Neural cell (in vitro differentiated cells): ENCODE results near the gene REEP1. TPM values are rescaled to one million over a fixed set of nuclear protein-coding genes. Genes with fewer than 3 reads are reported as not detected.
A peak's percentile ranks its signal among the peaks of the same experiment; 100 is the strongest.

Source experiments
- H2AFZ ChIP-seq: fragments of 200-600, 300-800 bp; sonication (generic), shearing (Covaris generic); 2 replicates; pipeline ENCODE4 v1.6.0; 2014; ENCODE audit warnings: low read depth, mild to moderate bottlenecking, antibody characterized with exemption, low read length, moderate library complexity
- H3F3A ChIP-seq: fragments of 200-600 bp; shearing (Covaris generic); 2 replicates; pipeline ENCODE4 v1.6.1; 2016; ENCODE audit warnings: mild to moderate bottlenecking, moderate library complexity, mixed read lengths, antibody characterized with exemption, low read length; ENCODE audit not compliant: insufficient read depth, poor library complexity, severe bottlenecking
- H3K27ac ChIP-seq: fragments of 200-600, 300-800 bp; sonication (generic), shearing (Covaris generic); 2 replicates; pipeline ENCODE4 v1.5.1; 2014; ENCODE audit warnings: mild to moderate bottlenecking, low read length, moderate library complexity
- H3K27me3 ChIP-seq: fragments of 300-800, 200-600 bp; sonication (generic), shearing (Covaris generic); 2 replicates; pipeline ENCODE4 v1.6.0; 2014; ENCODE audit warnings: mild to moderate bottlenecking, low read depth, low read length, moderate library complexity; ENCODE audit not compliant: insufficient read depth
- H3K36me3 ChIP-seq: fragments of 300-800, 200-600 bp; sonication (generic), shearing (Covaris generic); 2 replicates; pipeline ENCODE4 v1.5.1; 2014; ENCODE audit warnings: mild to moderate bottlenecking, antibody characterized with exemption, low read length, moderate library complexity; ENCODE audit not compliant: insufficient read depth
- H3K4me2 ChIP-seq: fragments of 300-800, 200-600 bp; sonication (generic), shearing (Covaris generic); 2 replicates; pipeline ENCODE4 v1.6.0; 2014; ENCODE audit warnings: mild to moderate bottlenecking, low read length
- H3K4me3 ChIP-seq: fragments of 300-800, 200-600 bp; sonication (generic), shearing (Covaris generic); 2 replicates; pipeline ENCODE4 v1.5.1; 2014; ENCODE audit warnings: mild to moderate bottlenecking, low read length, moderate library complexity
- H3K79me2 ChIP-seq: fragments of 200-600 bp; shearing (Covaris generic); replicated peaks from 2 replicates; pipeline ENCODE4 v1.6.0; 2014; ENCODE audit warnings: mild to moderate bottlenecking, low read length, moderate library complexity; ENCODE audit not compliant: insufficient read depth
- H3K9ac ChIP-seq: fragments of 300-800, 200-600 bp; sonication (generic), shearing (Covaris generic); 2 replicates; pipeline ENCODE4 v1.6.1; 2016; ENCODE audit warnings: mild to moderate bottlenecking, low read length, mixed read lengths
- H3K9me2 ChIP-seq: fragments of 200-600 bp; shearing (Covaris generic); 2 replicates; pipeline ENCODE4 v1.6.1; 2016; ENCODE audit warnings: mild to moderate bottlenecking, low read length, mixed read lengths; ENCODE audit not compliant: insufficient read depth
- H3K9me3 ChIP-seq: fragments of 200-600, 300-800 bp; sonication (generic), shearing (Covaris generic); 2 replicates; pipeline ENCODE4 v1.6.1; 2016; ENCODE audit warnings: mild to moderate bottlenecking, mixed run types, low read length, moderate library complexity, mixed read lengths
- H4K20me1 ChIP-seq: fragments of 200-600 bp; shearing (Covaris generic); 2 replicates; pipeline ENCODE4 v1.6.1; 2016; ENCODE audit warnings: mild to moderate bottlenecking, mixed run types; ENCODE audit not compliant: insufficient read depth
- EP300 ChIP-seq: fragments of 450-650 bp; conservative IDR thresholded peaks from 2 replicates; pipeline ENCODE4 v1.6.1; 2014; ENCODE audit warnings: antibody characterized with exemption, mild to moderate bottlenecking, moderate library complexity; ENCODE audit not compliant: poor library complexity, severe bottlenecking
- EZH2 ChIP-seq: fragments of 200-600, 300-800 bp; shearing (Covaris generic), sonication (generic); IDR thresholded peaks from 2 replicates; pipeline ENCODE4 v1.6.1; 2014; ENCODE audit warnings: antibody characterized with exemption, low read length, borderline replicate concordance, mild to moderate bottlenecking; ENCODE audit not compliant: insufficient read depth, poor library complexity, severe bottlenecking
- MXI1 ChIP-seq: fragments of 450-650 bp; conservative IDR thresholded peaks from 2 replicates; pipeline ENCODE4 v1.6.1; 2014; ENCODE audit warnings: antibody characterized with exemption, mild to moderate bottlenecking; ENCODE audit not compliant: poor library complexity, severe bottlenecking
- POLR2AphosphoS5 ChIP-seq: IDR thresholded peaks from 2 replicates; pipeline ENCODE4 v1.6.1; 2012
- RAD21 ChIP-seq: fragments of 450-650 bp; conservative IDR thresholded peaks from 2 replicates; pipeline ENCODE4 v1.6.1; 2014; ENCODE audit warnings: antibody characterized with exemption, mild to moderate bottlenecking, moderate library complexity
- SMC3 ChIP-seq: fragments of 450-650 bp; conservative IDR thresholded peaks from 2 replicates; pipeline ENCODE4 v1.6.1; 2014; ENCODE audit warnings: antibody characterized with exemption, mild to moderate bottlenecking, moderate library complexity; ENCODE audit not compliant: poor library complexity
- TAF1 ChIP-seq: IDR thresholded peaks from 2 replicates; pipeline ENCODE4 v1.6.1; 2012; ENCODE audit warnings: low read depth
- polyA plus RNA-seq: library from polyadenylated mRNA; depleted of rRNA; stranded (reverse); fragments of >200 nt; gene quantifications from 2 replicates; pipeline ENCODE4 v1.2.3, GENCODE V29; 2014
- TF ChIP-seq, protein P1 (sequence below): IDR thresholded peaks from 2 replicates; pipeline ENCODE4 v1.6.1; 2012; ENCODE audit warnings: borderline replicate concordance
- TF ChIP-seq, protein P2 (sequence below): fragments of 450-650 bp; IDR thresholded peaks from 2 replicates; pipeline ENCODE4 v1.5.1; 2014; ENCODE audit warnings: antibody characterized with exemption, mild to moderate bottlenecking, moderate library complexity; ENCODE audit not compliant: poor library complexity, severe bottlenecking

REEP1 gene
- polyA plus RNA-seq, 1 donor from 2014 or later: 121 TPM

DNA sequence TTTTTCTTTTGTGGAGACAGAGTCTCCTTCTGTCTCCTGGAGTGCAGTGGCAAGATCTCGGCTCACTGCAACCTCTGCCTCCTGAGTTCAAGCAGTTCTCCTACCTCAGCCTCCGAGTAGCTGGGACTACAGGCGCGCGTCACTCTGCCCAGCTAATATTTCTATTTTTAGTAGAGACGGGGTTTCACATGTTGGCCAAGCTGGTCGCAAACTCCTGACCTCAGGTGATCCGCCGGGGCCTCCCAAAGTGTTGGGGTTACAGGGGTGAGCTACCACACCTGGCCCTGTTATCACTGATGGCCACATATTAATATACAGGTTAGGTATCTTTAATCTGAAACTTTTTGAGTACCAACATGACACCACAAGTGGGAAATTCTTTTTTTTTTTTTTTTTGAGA lies 134.7 kb downstream of the REEP1 start:
- H3K4me2 ChIP-seq: no peak overlapping the region

DNA sequence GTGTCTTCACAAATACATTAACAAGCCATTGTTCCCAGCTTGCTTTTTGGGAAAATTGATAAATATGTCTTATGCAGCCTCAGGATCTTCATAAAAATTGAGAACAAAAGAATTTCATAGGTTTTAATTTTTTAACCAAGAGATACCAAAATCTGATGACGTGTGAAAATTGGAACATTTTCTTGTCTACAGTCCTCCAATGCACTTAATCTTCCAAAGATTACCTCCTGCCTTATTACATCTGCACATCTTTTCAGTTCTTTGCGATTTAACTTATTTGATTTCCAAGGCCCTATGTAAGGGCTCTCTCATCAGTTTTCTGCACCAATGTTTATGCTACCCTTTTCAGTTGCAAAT lies 135.1 kb downstream of the REEP1 start:
- Histone ChIP-seq H3K9ac (no peak overlapping the region), H4K20me1 (no peaks in the 10 kb centered on the region), H3K9me3 (no peaks in the 10 kb centered on the region), H3K36me3 (no peaks in the 10 kb centered on the region), H3K9me2 (no peaks in the 10 kb centered on the region), H3K79me2 (peaks cover 11% of the 10 kb centered on the region), H3K4me2 (no peak overlapping the region), H3K27me3 (no peaks in the 10 kb centered on the region), H2AFZ (no peak overlapping the region), H3K4me3 (peak overlapping the region; percentile 25), H3K27ac (no peak overlapping the region), H3F3A (no peaks in the 10 kb centered on the region)
- TF ChIP-seq MXI1 (no peak), RAD21 (no peak), EZH2 (no peak), EP300 (no peak), SMC3 (no peak), POLR2AphosphoS5 (no peak), TAF1 (no peak)
- TF ChIP-seq, protein P1, sequence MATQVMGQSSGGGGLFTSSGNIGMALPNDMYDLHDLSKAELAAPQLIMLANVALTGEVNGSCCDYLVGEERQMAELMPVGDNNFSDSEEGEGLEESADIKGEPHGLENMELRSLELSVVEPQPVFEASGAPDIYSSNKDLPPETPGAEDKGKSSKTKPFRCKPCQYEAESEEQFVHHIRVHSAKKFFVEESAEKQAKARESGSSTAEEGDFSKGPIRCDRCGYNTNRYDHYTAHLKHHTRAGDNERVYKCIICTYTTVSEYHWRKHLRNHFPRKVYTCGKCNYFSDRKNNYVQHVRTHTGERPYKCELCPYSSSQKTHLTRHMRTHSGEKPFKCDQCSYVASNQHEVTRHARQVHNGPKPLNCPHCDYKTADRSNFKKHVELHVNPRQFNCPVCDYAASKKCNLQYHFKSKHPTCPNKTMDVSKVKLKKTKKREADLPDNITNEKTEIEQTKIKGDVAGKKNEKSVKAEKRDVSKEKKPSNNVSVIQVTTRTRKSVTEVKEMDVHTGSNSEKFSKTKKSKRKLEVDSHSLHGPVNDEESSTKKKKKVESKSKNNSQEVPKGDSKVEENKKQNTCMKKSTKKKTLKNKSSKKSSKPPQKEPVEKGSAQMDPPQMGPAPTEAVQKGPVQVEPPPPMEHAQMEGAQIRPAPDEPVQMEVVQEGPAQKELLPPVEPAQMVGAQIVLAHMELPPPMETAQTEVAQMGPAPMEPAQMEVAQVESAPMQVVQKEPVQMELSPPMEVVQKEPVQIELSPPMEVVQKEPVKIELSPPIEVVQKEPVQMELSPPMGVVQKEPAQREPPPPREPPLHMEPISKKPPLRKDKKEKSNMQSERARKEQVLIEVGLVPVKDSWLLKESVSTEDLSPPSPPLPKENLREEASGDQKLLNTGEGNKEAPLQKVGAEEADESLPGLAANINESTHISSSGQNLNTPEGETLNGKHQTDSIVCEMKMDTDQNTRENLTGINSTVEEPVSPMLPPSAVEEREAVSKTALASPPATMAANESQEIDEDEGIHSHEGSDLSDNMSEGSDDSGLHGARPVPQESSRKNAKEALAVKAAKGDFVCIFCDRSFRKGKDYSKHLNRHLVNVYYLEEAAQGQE: no peak
- TF ChIP-seq, protein P2, sequence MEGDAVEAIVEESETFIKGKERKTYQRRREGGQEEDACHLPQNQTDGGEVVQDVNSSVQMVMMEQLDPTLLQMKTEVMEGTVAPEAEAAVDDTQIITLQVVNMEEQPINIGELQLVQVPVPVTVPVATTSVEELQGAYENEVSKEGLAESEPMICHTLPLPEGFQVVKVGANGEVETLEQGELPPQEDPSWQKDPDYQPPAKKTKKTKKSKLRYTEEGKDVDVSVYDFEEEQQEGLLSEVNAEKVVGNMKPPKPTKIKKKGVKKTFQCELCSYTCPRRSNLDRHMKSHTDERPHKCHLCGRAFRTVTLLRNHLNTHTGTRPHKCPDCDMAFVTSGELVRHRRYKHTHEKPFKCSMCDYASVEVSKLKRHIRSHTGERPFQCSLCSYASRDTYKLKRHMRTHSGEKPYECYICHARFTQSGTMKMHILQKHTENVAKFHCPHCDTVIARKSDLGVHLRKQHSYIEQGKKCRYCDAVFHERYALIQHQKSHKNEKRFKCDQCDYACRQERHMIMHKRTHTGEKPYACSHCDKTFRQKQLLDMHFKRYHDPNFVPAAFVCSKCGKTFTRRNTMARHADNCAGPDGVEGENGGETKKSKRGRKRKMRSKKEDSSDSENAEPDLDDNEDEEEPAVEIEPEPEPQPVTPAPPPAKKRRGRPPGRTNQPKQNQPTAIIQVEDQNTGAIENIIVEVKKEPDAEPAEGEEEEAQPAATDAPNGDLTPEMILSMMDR: no peak

More for the DNA sequence above, 134.7 kb downstream of the REEP1 start:
- no peaks in the 10 kb centered on the region for H3K9me2 ChIP-seq
- H3F3A ChIP-seq: no peaks in the 10 kb centered on the region
- no peaks in the 10 kb centered on the region for H3K9me3 ChIP-seq
- no peaks in the 10 kb centered on the region for H3K36me3 ChIP-seq
- no peaks in the 10 kb centered on the region for H3K27me3 ChIP-seq
- H3K27ac ChIP-seq: no peak overlapping the region
- no peak overlapping the region for H2AFZ ChIP-seq
- H3K4me3 ChIP-seq: no peak overlapping the region
- H4K20me1 ChIP-seq: no peaks in the 10 kb centered on the region
- H3K9ac ChIP-seq: no peak overlapping the region
- peaks cover 11% of the 10 kb centered on the region for H3K79me2 ChIP-seq
- no peak for TF ChIP-seq RAD21
- TF ChIP-seq, protein P1: no peak
- no peak for TF ChIP-seq EP300
- TF ChIP-seq TAF1: no peak
- no peak for TF ChIP-seq EZH2
- TF ChIP-seq MXI1: no peak
- TF ChIP-seq POLR2AphosphoS5: no peak
- TF ChIP-seq, protein P2: no peak
- no peak for TF ChIP-seq SMC3
